Epithelial cell of prostate (primary cell): ENCODE measurements around the gene CORO6.

Experiments
- DNase-seq: peaks from one replicate; pipeline ENCODE4 v3.0.0-alpha.2; 2011; ENCODE audit warnings: low read depth, low spot score
- H3K27ac ChIP-seq: fragments of 450-650 bp; 2 replicates; pipeline ENCODE4 v1.5.1; 2017; ENCODE audit warnings: mild to moderate bottlenecking

Gene CORO6

GRCh38 chr17:29614349-29615047 is 8.2 kb downstream of the CORO6 start:
- DNase-seq: no peak
- no peak overlapping the region for H3K27ac ChIP-seq

GRCh38 chr17:29613856-29614255 is 8.9 kb downstream of the CORO6 start:
- no peak for DNase-seq
- H3K27ac ChIP-seq: no peak overlapping the region

- DNase-seq: no peak
- H3K27ac ChIP-seq: no peak overlapping the region
Measured at GRCh38 chr17:29613352-29613837, 9.3 kb downstream of the CORO6 start.

- H3K27ac ChIP-seq: no peak overlapping the region
- DNase-seq: no peak
Measured at GRCh38 chr17:29612404-29613280, 10.1 kb downstream of the CORO6 start.

DNA sequence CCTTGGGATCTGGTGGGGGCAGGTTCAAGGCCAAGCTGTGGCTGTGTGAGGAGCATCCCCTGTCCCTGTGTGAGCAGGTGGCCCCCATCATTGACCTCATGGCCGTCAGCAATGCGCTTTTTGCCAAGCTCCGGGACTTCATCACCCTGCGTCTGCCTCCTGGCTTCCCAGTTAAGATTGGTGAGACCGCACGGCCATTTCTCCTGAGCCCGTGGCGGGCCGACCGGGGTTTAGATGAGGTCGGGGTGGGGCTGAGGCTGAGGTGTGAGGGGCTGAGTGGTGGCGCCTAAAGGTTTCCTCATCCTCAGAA is 10.7 kb downstream of the CORO6 start:
- H3K27ac ChIP-seq: no peak overlapping the region
- DNase-seq: no peak

DNA sequence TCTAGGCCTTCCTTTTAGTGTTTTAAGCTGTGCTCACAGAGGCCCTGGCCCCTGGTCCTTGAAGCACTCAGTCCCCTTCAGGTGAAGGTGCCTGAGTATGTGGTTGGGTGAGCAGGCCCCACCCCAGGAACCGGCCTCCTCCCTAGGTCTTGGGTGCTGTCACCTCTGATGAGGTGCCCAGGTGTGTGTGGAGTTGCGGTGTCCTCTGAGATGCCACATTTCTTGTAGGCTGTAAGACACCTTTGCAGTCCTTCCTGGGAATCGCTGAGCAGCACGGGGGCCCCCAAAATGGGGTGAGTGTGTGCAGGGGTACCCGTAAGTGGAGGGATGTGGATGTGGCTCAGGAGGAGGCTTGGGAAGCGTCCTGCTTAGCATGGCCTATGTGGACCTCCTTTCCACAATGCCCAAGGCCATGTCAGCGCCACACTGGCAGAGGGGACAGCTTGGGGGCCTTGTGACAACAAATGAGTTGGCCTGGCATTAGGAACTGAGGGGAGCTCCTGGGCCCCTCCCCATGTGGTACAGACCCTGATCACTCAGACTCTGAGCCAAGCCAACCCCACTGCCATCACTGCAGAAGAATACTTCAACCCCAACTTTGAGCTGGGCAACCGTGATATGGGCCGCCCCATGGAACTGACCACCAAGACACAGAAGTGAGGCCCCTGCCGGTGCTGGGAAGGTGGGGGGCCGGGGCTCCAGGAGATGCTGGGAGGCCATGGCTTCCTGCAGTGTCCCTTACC is 11.2 kb downstream of the CORO6 start:
- no peak overlapping the region for H3K27ac ChIP-seq
- DNase-seq: no peak

DNA sequence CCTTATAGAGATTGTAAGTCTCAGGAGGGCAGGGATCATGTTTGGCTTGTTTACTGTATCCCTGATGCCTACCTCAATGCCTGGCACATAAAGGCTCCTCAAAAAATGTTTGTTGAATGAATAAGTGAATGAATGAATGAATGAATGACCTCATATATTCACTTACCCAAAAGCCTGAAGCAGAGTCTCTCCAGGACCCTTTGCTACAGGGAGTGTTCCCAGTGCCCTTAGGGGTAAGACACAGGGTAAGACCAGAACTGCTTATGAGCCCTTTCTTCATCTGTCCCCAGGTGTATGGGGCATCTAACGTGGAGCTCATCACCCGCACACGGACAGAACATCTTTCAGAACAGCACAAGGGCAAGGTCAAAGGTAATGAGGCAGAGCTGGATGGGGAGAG is 12.3 kb downstream of the CORO6 start:
- DNase-seq: no peak
- H3K27ac ChIP-seq: no peak overlapping the region

GRCh38 chr17:29608986-29609385 is 13.7 kb downstream of the CORO6 start:
- no peak for DNase-seq
- no peak overlapping the region for H3K27ac ChIP-seq

DNA sequence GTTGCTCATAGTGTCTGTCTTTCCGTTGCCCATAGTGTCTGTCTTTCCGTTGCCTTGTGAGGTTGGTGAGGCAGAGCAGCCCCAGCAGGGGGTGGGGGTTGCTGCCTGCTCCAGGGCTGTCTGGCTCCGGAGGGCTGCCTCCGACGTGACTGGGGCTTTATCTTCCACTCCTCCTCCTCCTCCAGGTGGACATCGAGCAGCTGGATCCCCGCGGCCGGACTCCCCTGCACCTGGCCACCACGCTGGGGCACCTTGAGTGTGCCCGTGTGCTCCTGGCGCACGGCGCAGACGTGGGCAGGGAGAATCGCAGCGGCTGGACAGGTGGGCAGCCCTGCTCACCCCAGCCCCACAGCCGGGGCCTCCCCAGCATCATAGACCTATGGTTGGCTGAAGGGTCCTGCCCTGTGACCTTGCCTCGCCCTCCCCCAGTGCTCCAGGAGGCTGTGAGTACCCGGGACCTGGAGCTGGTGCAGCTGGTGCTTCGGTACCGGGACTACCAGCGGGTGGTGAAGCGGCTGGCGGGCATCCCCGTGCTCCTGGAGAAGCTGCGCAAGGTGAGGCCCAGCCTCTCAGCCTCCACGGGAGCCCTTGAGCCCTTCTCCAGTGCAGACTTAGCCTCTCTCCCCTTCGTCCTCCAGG is 15.0 kb downstream of the CORO6 start:
- no peak overlapping the region for H3K27ac ChIP-seq
- DNase-seq: no peak

- no peak overlapping the region for H3K27ac ChIP-seq
Measured at GRCh38 chr17:29603109-29603674, 19.5 kb downstream of the CORO6 start.

DNA sequence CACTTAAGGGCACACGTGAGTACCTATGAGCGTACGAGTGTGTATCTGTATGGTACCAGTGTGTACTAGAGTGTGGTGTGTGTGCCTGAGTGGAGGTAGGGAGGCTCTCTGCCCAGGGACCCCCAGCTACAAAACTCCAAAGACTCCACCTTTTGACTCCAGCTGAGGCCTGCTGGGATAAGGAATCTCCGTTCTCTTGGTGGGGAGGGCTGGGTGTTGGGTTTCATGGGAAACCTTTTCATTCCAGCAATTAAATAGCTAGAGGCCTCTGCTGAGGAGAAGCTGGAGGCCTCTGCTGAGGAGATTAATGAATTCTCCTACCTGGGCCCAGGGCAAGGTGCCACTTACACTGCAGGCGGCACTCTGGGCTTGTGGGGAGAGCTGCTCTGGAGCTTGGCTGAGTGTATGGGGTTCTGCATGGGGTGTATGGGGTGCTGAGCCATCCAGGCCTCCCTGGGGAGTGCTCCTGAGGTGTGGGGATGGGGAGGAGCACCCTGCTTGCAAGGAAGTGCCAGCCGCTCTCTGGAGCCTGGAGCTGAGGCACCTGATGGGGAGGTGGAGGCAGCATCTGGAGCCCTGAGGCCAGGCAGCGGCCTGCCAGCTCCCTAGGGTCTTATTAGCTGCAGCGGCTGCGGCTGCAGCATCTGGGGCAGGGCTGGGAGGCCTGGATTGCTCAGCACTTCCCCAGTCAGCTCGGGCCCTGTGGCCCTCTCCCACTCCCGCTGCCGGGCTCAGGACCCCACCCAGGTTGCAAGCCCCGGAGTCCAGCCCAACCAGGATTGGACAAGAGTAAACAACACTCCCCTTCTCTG is 25.1 kb downstream of the CORO6 start:
- DNase-seq: no peak
- H3K27ac ChIP-seq: no peak overlapping the region

More at GRCh38 chr17:29603109-29603674, 19.5 kb downstream of the CORO6 start:
- DNase-seq: no peak

DNA sequence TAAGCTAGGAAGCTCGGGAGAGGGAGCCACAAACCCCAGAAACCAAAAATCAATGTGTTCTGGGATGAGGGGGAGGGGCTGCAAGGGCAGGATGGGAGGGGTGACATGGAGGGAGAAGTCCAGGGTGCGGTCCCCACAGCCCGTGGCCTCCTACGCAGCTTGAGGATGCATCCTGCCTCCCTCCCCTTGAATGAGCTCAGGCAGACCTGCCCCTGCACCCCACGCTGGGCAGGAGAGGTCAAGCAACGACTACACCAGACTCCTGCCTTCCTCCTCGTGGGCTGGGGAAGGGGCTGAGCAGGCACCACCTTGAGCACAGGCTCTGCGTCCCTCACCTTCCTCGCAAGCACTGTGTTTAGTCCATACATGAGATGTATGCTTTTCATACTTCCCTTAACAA is 25.9 kb downstream of the CORO6 start:
- DNase-seq: no peak
- H3K27ac ChIP-seq: no peak overlapping the region

DNA sequence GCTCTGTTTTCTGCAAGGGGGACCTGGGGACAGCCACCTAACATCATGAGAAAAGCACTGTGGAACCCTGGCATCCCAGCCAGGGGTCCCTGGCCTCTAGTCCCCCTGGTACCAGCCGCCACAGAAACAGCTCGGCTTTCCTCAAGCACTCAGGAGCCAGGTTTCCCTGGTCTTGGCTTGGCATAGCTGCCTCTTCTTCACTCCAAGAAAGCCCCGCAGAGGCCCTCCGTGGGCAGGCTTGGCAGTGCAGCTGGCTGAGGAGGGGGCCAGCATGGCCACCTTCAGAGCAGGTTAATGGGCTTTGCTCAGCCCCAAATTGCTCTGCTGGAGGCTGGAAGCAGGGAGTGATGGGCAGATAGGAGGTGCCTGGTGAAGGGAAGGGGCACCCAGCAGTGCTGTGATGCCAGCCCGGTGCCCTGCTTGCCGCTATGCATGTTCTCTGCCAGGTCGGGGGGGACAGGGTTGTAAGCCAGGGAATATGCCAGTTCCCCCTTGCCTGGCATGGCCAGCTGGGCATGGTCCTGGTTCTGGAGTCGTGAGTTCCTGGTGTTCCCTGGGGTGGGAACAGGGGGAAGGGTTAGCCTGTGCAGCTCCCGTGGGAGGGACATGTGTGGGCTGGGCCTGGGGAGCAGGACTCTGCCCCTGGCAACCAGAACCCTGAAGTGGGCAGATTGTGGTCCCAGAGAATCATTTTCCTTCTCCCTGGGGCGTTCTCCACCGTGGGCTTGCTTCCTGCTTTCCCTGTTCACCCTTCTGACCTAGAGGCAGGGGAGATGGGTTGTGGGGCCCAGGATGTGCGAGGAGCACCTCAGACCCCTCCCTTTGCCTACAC is 26.6 kb downstream of the CORO6 start:
- no peak for DNase-seq
- no peak overlapping the region for H3K27ac ChIP-seq

- H3K27ac ChIP-seq: no peak overlapping the region
- DNase-seq: no peak
Measured at GRCh38 chr17:29595107-29595942, 27.4 kb downstream of the CORO6 start.

- no peak overlapping the region for H3K27ac ChIP-seq
- DNase-seq: no peak
Measured at GRCh38 chr17:29594519-29595090, 28.1 kb downstream of the CORO6 start.

- no peak overlapping the region for H3K27ac ChIP-seq
- DNase-seq: no peak
Measured at GRCh38 chr17:29593591-29594518, 28.9 kb downstream of the CORO6 start.
